NCI-H345 (cell line): ENCODE results near the gene C20orf141.
"Not testable (repeated sequence)": the region's sequence is repeated elsewhere in the genome, so short reads cannot be mapped to it uniquely, and the experiment has no call there.

ENCODE experiments used
- DNase-seq: peaks from one replicate; lab custom pipeline; 2025; lab: John Stamatoyannopoulos, UW

Gene C20orf141

GRCh38 chr20:2799688-2800520, 14.9 kb upstream of the C20orf141 start:
- no peak for DNase-seq

- peak; percentile 19 for DNase-seq
These were observed 14.1 kb upstream of the C20orf141 start, which contains the start of gene CPXM1 for GRCh38 chr20:2800521-2801285. TSS of gene CPXM1 (minus strand) at chr20:2800627. CDS start at chr20:2800572, 55 bp downstream.

- DNase-seq = no peak
These were observed 13.5 kb upstream of the C20orf141 start for GRCh38 chr20:2801286-2801728.

- DNase-seq = no peak
These were observed 10.6 kb upstream of the C20orf141 start for GRCh38 chr20:2804041-2804828.

- no peak for DNase-seq
These were observed 9.7 kb upstream of the C20orf141 start for GRCh38 chr20:2804852-2805688.

GRCh38 chr20:2805689-2806350, 9.0 kb upstream of the C20orf141 start:
- no peak for DNase-seq

GRCh38 chr20:2806351-2806701, 8.5 kb upstream of the C20orf141 start:
- DNase-seq = no peak

- DNase-seq = no peak
These were observed 7.8 kb upstream of the C20orf141 start for GRCh38 chr20:2807019-2807418.

- DNase-seq = not testable (repeated sequence)
These were observed 6.9 kb upstream of the C20orf141 start for GRCh38 chr20:2807929-2808328.

GRCh38 chr20:2809690-2810089, 5.1 kb upstream of the C20orf141 start:
- DNase-seq = no peak

- no peak for DNase-seq
These were observed 2.6 kb upstream of the C20orf141 start for GRCh38 chr20:2812189-2812588.

GRCh38 chr20:2814076-2814475, 711 bp upstream of the C20orf141 start:
- no peak for DNase-seq

- DNase-seq = no peak
These were observed 584 bp downstream of the C20orf141 start for GRCh38 chr20:2815242-2815900.

- DNase-seq = no peak
These were observed 1.3 kb downstream of the C20orf141 start, which contains the start of gene TMEM239 for GRCh38 chr20:2816030-2816582. TSS of gene TMEM239 (plus strand) at chr20:2816364. CDS start at chr20:2816555, 191 bp downstream.

GRCh38 chr20:2816583-2817340, 2.0 kb downstream of the C20orf141 start:
- no peak for DNase-seq

GRCh38 chr20:2817341-2817726, 2.5 kb downstream of the C20orf141 start:
- DNase-seq = no peak

- no peak for DNase-seq
These were observed 3.3 kb downstream of the C20orf141 start for GRCh38 chr20:2817891-2818595.

GRCh38 chr20:2820084-2820895, 5.5 kb downstream of the C20orf141 start:
- DNase-seq = no peak
